Upper lobe of right lung (tissue), 1 donor: Measurements from ENCODE around the gene MEGF11. TPM values are rescaled to one million over a fixed set of nuclear protein-coding genes. Genes with fewer than 3 reads are reported as not detected.

Source experiments
- ATAC-seq: fragments of 200-7000 bp; cut with Tn5 transposase; one replicate; pipeline ENCODE4 v1.9.1; 2020; ENCODE audit warnings: mild to moderate bottlenecking, moderate library complexity
- DNase-seq: peaks from one replicate; pipeline ENCODE4 v3.0.0-alpha.2; 2020
- H3K27ac ChIP-seq: fragments of 200-600 bp; one replicate; pipeline ENCODE4 v1.8.0; 2022
- H3K27me3 ChIP-seq: fragments of 200-600 bp; one replicate; pipeline ENCODE4 v1.8.0; 2022; ENCODE audit warnings: mild to moderate bottlenecking
- H3K36me3 ChIP-seq: fragments of 200-600 bp; one replicate; pipeline ENCODE4 v1.8.0; 2022
- H3K4me1 ChIP-seq: fragments of 200-600 bp; one replicate; pipeline ENCODE4 v1.8.0; 2022
- H3K4me3 ChIP-seq: fragments of 200-600 bp; one replicate; pipeline ENCODE4 v1.8.0; 2022; ENCODE audit warnings: mild to moderate bottlenecking
- H3K9me3 ChIP-seq: fragments of 200-600 bp; one replicate; pipeline ENCODE4 v1.8.0; 2022
- CTCF ChIP-seq: fragments of 200-600 bp; IDR thresholded peaks from one replicate; pipeline ENCODE4 v1.8.0; 2022; ENCODE audit warnings: antibody characterized with exemption
- intact Hi-C: fragments of 100-400 bp; cut with DNase I; formaldehyde crosslinking; loops from one replicate; pipeline ENCODE4 v1.11.0; 2022
- total RNA-seq: library from RNA; stranded (reverse); fragmentation: NEBNext Ultra II Directional; extraction: Animal tissue kit (Norgen Biotek cat#: 25700); gene quantifications from one replicate; pipeline ENCODE4 v1.2.1, GENCODE V29; 2021
- donor health status: DM: no; HTN: yes; CAD: no; lungs with severe emphysema.

MEGF11 gene
- total RNA-seq, 1 donor from 2014 or later = 3.0 TPM

- no peak for TF ChIP-seq CTCF
- Histone ChIP-seq H3K36me3 (no peaks in the 10 kb centered on the region), H3K27ac (no peak overlapping the region), H3K4me1 (peaks cover 21% of the 10 kb centered on the region), H3K9me3 (no peaks in the 10 kb centered on the region), H3K4me3 (peak overlapping the region; percentile 51), H3K27me3 (peaks cover 63% of the 10 kb centered on the region)
- ATAC-seq (no peak), DNase-seq (no peak)
- intact Hi-C loops = no loop called here
Observed at GRCh38 chr15:66254089-66254950, 770 bp upstream of the MEGF11 start.

GRCh38 chr15:66252685-66253417 lies 699 bp downstream of the MEGF11 start:
- Histone ChIP-seq H3K4me1 (peaks cover 21% of the 10 kb centered on the region), H3K9me3 (no peaks in the 10 kb centered on the region), H3K4me3 (peak overlapping the region; percentile 51), H3K27ac (no peak overlapping the region), H3K36me3 (no peaks in the 10 kb centered on the region), H3K27me3 (peaks cover 63% of the 10 kb centered on the region)
- intact Hi-C loops = no loop called here
- DNase-seq (no peak), ATAC-seq (peak; percentile 30)
- no peak for TF ChIP-seq CTCF

GRCh38 chr15:66251790-66252684 lies 1.5 kb downstream of the MEGF11 start:
- DNase-seq (peak; percentile 84), ATAC-seq (peak; percentile 83)
- Histone ChIP-seq H3K27me3 (peaks cover 63% of the 10 kb centered on the region), H3K9me3 (no peaks in the 10 kb centered on the region), H3K36me3 (no peaks in the 10 kb centered on the region), H3K4me3 (peak overlapping the region; percentile 51), H3K27ac (no peak overlapping the region), H3K4me1 (peaks cover 21% of the 10 kb centered on the region)
- TF ChIP-seq CTCF = peak; percentile 69
- intact Hi-C loops = no loop called here

- Histone ChIP-seq H3K4me1 (peaks cover 21% of the 10 kb centered on the region), H3K27me3 (peaks cover 56% of the 10 kb centered on the region), H3K36me3 (no peaks in the 10 kb centered on the region), H3K9me3 (no peaks in the 10 kb centered on the region), H3K27ac (no peak overlapping the region), H3K4me3 (no peak overlapping the region)
- DNase-seq (no peak), ATAC-seq (no peak)
- TF ChIP-seq CTCF = no peak
- intact Hi-C loops = no loop called here
Observed at GRCh38 chr15:66251065-66251789, 2.3 kb downstream of the MEGF11 start.

GRCh38 chr15:66249605-66250174 lies 3.9 kb downstream of the MEGF11 start:
- intact Hi-C loops = no loop called here
- no peak overlapping the region for H3K27ac ChIP-seq

More at GRCh38 chr15:66249605-66250174, 3.9 kb downstream of the MEGF11 start:
- Histone ChIP-seq H3K36me3 (no peaks in the 10 kb centered on the region), H3K9me3 (no peaks in the 10 kb centered on the region), H3K27me3 (peaks cover 40% of the 10 kb centered on the region), H3K4me3 (no peak overlapping the region), H3K4me1 (peaks cover 21% of the 10 kb centered on the region)
- ATAC-seq (no peak), DNase-seq (no peak)
- TF ChIP-seq CTCF = no peak
